Measurements from ENCODE around the gene KLRG1.

The KLRG1 gene

GRCh38 chr12:8958066-8958465 is 31.3 kb upstream of the KLRG1 start:
- Mint-ChIP-seq H3K27ac (no peak overlapping the region), H3K4me1 (peaks cover 68% of the 10 kb centered on the region), H3K27me3 (no peaks in the 10 kb centered on the region), H3K9me3 (peaks cover 11 to 14% of the 10 kb centered on the region in 2 donors), H3K4me3 (no peak overlapping the region)
- no peak for DNase-seq
- no peak for ATAC-seq

- H3K4me3 Mint-ChIP-seq, result peak overlapping the region in 1 of 2 donors; percentile 3
- H3K9me3 Mint-ChIP-seq, result peaks cover 11 to 16% of the 10 kb centered on the region in 2 donors
- H3K27ac Mint-ChIP-seq, result peak overlapping the region in 1 of 2 donors; percentile 10
- no peak for DNase-seq
- no peak for ATAC-seq
- peaks cover 52% of the 10 kb centered on the region for H3K4me1 Mint-ChIP-seq
- H3K27me3 Mint-ChIP-seq, result no peaks in the 10 kb centered on the region
Measured at GRCh38 chr12:8960176-8960575, 29.2 kb upstream of the KLRG1 start.

GRCh38 chr12:8968761-8969160 is 20.6 kb upstream of the KLRG1 start:
- H3K27ac Mint-ChIP-seq, result no peak overlapping the region
- no peak for DNase-seq
- H3K9me3 Mint-ChIP-seq, result peaks cover 14 to 26% of the 10 kb centered on the region in 2 donors
- H3K4me3 Mint-ChIP-seq, result no peak overlapping the region
- peaks cover 7% of the 10 kb centered on the region for H3K4me1 Mint-ChIP-seq
- ATAC-seq, result no peak
- H3K27me3 Mint-ChIP-seq, result no peaks in the 10 kb centered on the region

GRCh38 chr12:8969861-8970411 is 19.4 kb upstream of the KLRG1 start:
- no peak overlapping the region for H3K4me3 Mint-ChIP-seq
- ATAC-seq (no peak), DNase-seq (no peak)
- peaks cover 8 to 32% of the 10 kb centered on the region in 2 donors for H3K9me3 Mint-ChIP-seq
- H3K27ac Mint-ChIP-seq, result no peak overlapping the region
- H3K27me3 Mint-ChIP-seq, result no peaks in the 10 kb centered on the region
- peaks cover 7% of the 10 kb centered on the region for H3K4me1 Mint-ChIP-seq

GRCh38 chr12:8970432-8970831 is 18.9 kb upstream of the KLRG1 start:
- Mint-ChIP-seq H3K27me3 (no peaks in the 10 kb centered on the region), H3K27ac (no peak overlapping the region), H3K4me3 (no peak overlapping the region), H3K4me1 (peaks cover 7% of the 10 kb centered on the region), H3K9me3 (peaks cover 8 to 32% of the 10 kb centered on the region in 2 donors)
- ATAC-seq (no peak), DNase-seq (no peak)

- Mint-ChIP-seq H3K27ac (no peak overlapping the region), H3K9me3 (peaks cover 11 to 18% of the 10 kb centered on the region in 2 donors), H3K4me1 (peaks cover 5% of the 10 kb centered on the region)
Measured at GRCh38 chr12:8980137-8980536, 9.2 kb upstream of the KLRG1 start.

GRCh38 chr12:8985213-8985754 is 4.1 kb upstream of the KLRG1 start:
- ATAC-seq, result no peak
- DNase-seq, result no peak
- Mint-ChIP-seq H3K27ac (peak overlapping the region in 1 of 2 donors; percentile 16), H3K27me3 (no peaks in the 10 kb centered on the region), H3K4me1 (peaks cover 53% of the 10 kb centered on the region), H3K9me3 (peaks cover under 1 to 7% of the 10 kb centered on the region in 2 donors), H3K4me3 (no peak overlapping the region)

More at GRCh38 chr12:8980137-8980536, 9.2 kb upstream of the KLRG1 start:
- no peak for ATAC-seq
- Mint-ChIP-seq H3K27me3 (no peaks in the 10 kb centered on the region), H3K4me3 (no peak overlapping the region)
- no peak for DNase-seq

- Mint-ChIP-seq H3K4me3 (no peak overlapping the region), H3K27me3 (no peaks in the 10 kb centered on the region), H3K9me3 (no peaks in the 10 kb centered on the region), H3K4me1 (peaks cover 59% of the 10 kb centered on the region), H3K27ac (no peak overlapping the region)
- DNase-seq (no peak), ATAC-seq (no peak)
Measured at GRCh38 chr12:8987163-8987562, 2.2 kb upstream of the KLRG1 start.

GRCh38 chr12:8987685-8988084 is 1.7 kb upstream of the KLRG1 start:
- Mint-ChIP-seq H3K4me3 (peak overlapping the region in 1 of 2 donors; percentile 2), H3K4me1 (peaks cover 63% of the 10 kb centered on the region), H3K9me3 (no peaks in the 10 kb centered on the region), H3K27ac (no peak overlapping the region), H3K27me3 (no peaks in the 10 kb centered on the region)
- peak; percentile 44 for ATAC-seq
- no peak for DNase-seq

GRCh38 chr12:8991371-8992345 is 2.3 kb downstream of the KLRG1 start:
- H3K9me3 Mint-ChIP-seq, result no peaks in the 10 kb centered on the region
- H3K4me3 Mint-ChIP-seq, result peak overlapping the region; percentile 51 to 80
- H3K4me1 Mint-ChIP-seq, result peaks cover 73% of the 10 kb centered on the region
- no peaks in the 10 kb centered on the region for H3K27me3 Mint-ChIP-seq
- DNase-seq (no peak), ATAC-seq (no peak)
- peak overlapping the region; percentile 13 to 91 for H3K27ac Mint-ChIP-seq

GRCh38 chr12:8993827-8994226 is 4.5 kb downstream of the KLRG1 start:
- H3K27ac Mint-ChIP-seq, result no peak overlapping the region
- peaks cover 62% of the 10 kb centered on the region for H3K4me1 Mint-ChIP-seq
- ATAC-seq, result no peak
- no peaks in the 10 kb centered on the region for H3K9me3 Mint-ChIP-seq
- no peaks in the 10 kb centered on the region for H3K27me3 Mint-ChIP-seq
- DNase-seq, result no peak
- H3K4me3 Mint-ChIP-seq, result peak overlapping the region; percentile 15 to 35

GRCh38 chr12:8995021-8995775 is 5.9 kb downstream of the KLRG1 start:
- Mint-ChIP-seq H3K9me3 (no peaks in the 10 kb centered on the region), H3K4me1 (peaks cover 59% of the 10 kb centered on the region), H3K4me3 (peak overlapping the region in 1 of 2 donors; percentile 16), H3K27me3 (no peaks in the 10 kb centered on the region), H3K27ac (peak overlapping the region in 1 of 2 donors; percentile 19)
- DNase-seq (no peak), ATAC-seq (no peak)

- Mint-ChIP-seq H3K4me1 (peaks cover 62% of the 10 kb centered on the region), H3K9me3 (no peaks in the 10 kb centered on the region), H3K4me3 (peak overlapping the region; percentile 9 to 41), H3K27ac (peak overlapping the region; percentile 42 to 90), H3K27me3 (no peaks in the 10 kb centered on the region)
- ATAC-seq (peak; percentile 98), DNase-seq (peak; percentile 42 to 61)
Measured at GRCh38 chr12:8996682-8997405, 7.5 kb downstream of the KLRG1 start.

GRCh38 chr12:9001233-9001632 is 11.9 kb downstream of the KLRG1 start:
- Mint-ChIP-seq H3K27ac (no peak overlapping the region), H3K27me3 (no peaks in the 10 kb centered on the region), H3K4me3 (no peak overlapping the region), H3K4me1 (peaks cover 34% of the 10 kb centered on the region), H3K9me3 (no peaks in the 10 kb centered on the region)
- ATAC-seq, result no peak
- DNase-seq, result no peak

GRCh38 chr12:9002335-9002734 is 13.0 kb downstream of the KLRG1 start:
- Mint-ChIP-seq H3K4me1 (peaks cover 32% of the 10 kb centered on the region), H3K27ac (no peak overlapping the region), H3K4me3 (no peak overlapping the region), H3K27me3 (no peaks in the 10 kb centered on the region), H3K9me3 (no peaks in the 10 kb centered on the region)
- ATAC-seq (no peak), DNase-seq (no peak)

Data from stimulated activated naive CD8-positive, alpha-beta T cell treated with anti-CD3 and anti-CD28 coated beads, Interleukin-15, amount 100 ng/mL, for 72 hours (primary cell).